HepG2 (cell line): ENCODE data around the gene MAPK12. TPM values are rescaled to one million over a fixed set of nuclear protein-coding genes. Genes with fewer than 3 reads are reported as not detected.

Experiments used
- ATAC-seq: fragments of 200-7000 bp; cut with Tn5 transposase; 3 replicates; pipeline ENCODE4 v1.9.1; 2020; ENCODE audit warnings: mild to moderate bottlenecking, moderate library complexity
- BruUV-seq: library from RNA; stranded (reverse); fragments of 400-500 nt; replicated peaks from 2 replicates; lab custom pipeline; 2021; lab: Mats Ljungman, UMichigan
- CTCF ChIA-PET: fragments of 300-600 bp; formaldehyde crosslinking; extraction: SDS; loops from one replicate; lab custom pipeline; 2021; ENCODE audit warnings: low total read pairs, inconsistent platforms, low intra/inter-chr PET ratio; lab: Yijun Ruan, JAX
- POLR2A ChIA-PET: fragments of 350-600 bp; sonication (Branson Sonifier 250); formaldehyde crosslinking; loops from one replicate; lab custom pipeline; 2020; ENCODE audit warnings: antibody characterized with exemption, inconsistent platforms; lab: Yijun Ruan, JAX
- DNase-seq: peaks from one replicate; pipeline ENCODE4 v3.0.0-alpha.2; 2015; ENCODE audit warnings: low spot score
- FAIRE-seq: peaks from 3 replicates; lab custom pipeline; 2011; peaks lifted over from hg19 to GRCh38; lab: Jason Lieb, UNC
- H2AFZ ChIP-seq: one replicate; pipeline ENCODE4 v1.6.1; 2011; ENCODE audit warnings: low read length, inconsistent platforms
- H3K27ac ChIP-seq: fragments of 300-600 bp; 3 replicates; pipeline ENCODE4 v1.8.0; 2011; ENCODE audit warnings: mixed run types, mild to moderate bottlenecking, mixed read lengths, low read length, inconsistent platforms; ENCODE audit not compliant: insufficient read depth; ENCODE audit errors: extremely low read length
- H3K27me3 ChIP-seq, 2 experiments: fragments of 200-600 bp in 1 of 2; 2 replicates in 1 of 2; 3 replicates in 1 of 2; pipeline versions ENCODE4 v1.6.0 to v1.8.0; 2011; ENCODE audit warnings: low read length in 2 of 2, mild to moderate bottlenecking in 2 of 2, moderate library complexity in 2 of 2, inconsistent platforms in 1 of 2; ENCODE audit not compliant: insufficient read depth in 2 of 2, control insufficient read depth in 1 of 2
- H3K36me3 ChIP-seq, 2 experiments: fragments of 200-600 bp in 1 of 2; replicated peaks in 1 of 2; 2 replicates in 1 of 2; 3 replicates in 1 of 2; pipeline versions ENCODE4 v1.5.1 to v1.8.0; 2011; ENCODE audit warnings: low read length in 2 of 2, inconsistent platforms in 1 of 2; ENCODE audit not compliant: insufficient read depth in 2 of 2, control insufficient read depth in 1 of 2
- H3K4me1 ChIP-seq: 2 replicates; pipeline ENCODE4 v1.5.1; 2012; ENCODE audit warnings: low read length, inconsistent platforms; ENCODE audit not compliant: insufficient read depth
- H3K4me2 ChIP-seq: 2 replicates; pipeline ENCODE4 v1.6.0; 2011; ENCODE audit warnings: low read depth, low read length, inconsistent platforms
- H3K4me3 ChIP-seq, 3 experiments: fragments of 200-600 bp in 1 of 3; sonication (generic), shearing (Covaris generic) in 1 of 3; replicated peaks in 1 of 3; 2 replicates each; pipeline ENCODE4 v1.5.1; 2011 to 2016; ENCODE audit warnings: low read length in 3 of 3, inconsistent platforms in 2 of 3, low read depth in 2 of 3, mild to moderate bottlenecking in 2 of 3, control low read depth in 1 of 3, mixed read lengths in 1 of 3; ENCODE audit not compliant: insufficient read depth in 1 of 3
- H3K79me2 ChIP-seq: one replicate; pipeline ENCODE4 v1.6.1; 2011; ENCODE audit warnings: low read length, inconsistent platforms; ENCODE audit not compliant: insufficient read depth
- H3K9ac ChIP-seq: 2 replicates; pipeline ENCODE4 v1.6.0; 2011; ENCODE audit warnings: mild to moderate bottlenecking, low read depth, low read length, inconsistent platforms; ENCODE audit not compliant: insufficient read depth
- H3K9me3 ChIP-seq: 2 replicates; pipeline ENCODE4 v1.5.1; 2012; ENCODE audit warnings: mild to moderate bottlenecking, low read length
- H4K20me1 ChIP-seq: 2 replicates; pipeline ENCODE4 v1.6.0; 2011; ENCODE audit warnings: inconsistent platforms, mild to moderate bottlenecking, low read length, moderate library complexity; ENCODE audit not compliant: insufficient read depth
- AGO1 ChIP-seq: fragments of 200-400 bp; formaldehyde crosslinking; IDR thresholded peaks from 2 replicates; pipeline ENCODE4 v1.6.1; 2017; ENCODE audit warnings: mild to moderate bottlenecking, low read depth, low read length, moderate library complexity; ENCODE audit not compliant: poor library complexity, severe bottlenecking
- AGO2 ChIP-seq: fragments of 200-400 bp; formaldehyde crosslinking; optimal IDR thresholded peaks from 2 replicates; pipeline ENCODE3; 2017; ENCODE audit warnings: mild to moderate bottlenecking, low read depth, low read length, moderate library complexity
- MIER2 ChIP-seq: IDR thresholded peaks from 2 replicates; pipeline ENCODE4 v1.6.1; 2016; ENCODE audit warnings: missing biosample characterization, missing genetic modification reagents
- NFIC ChIP-seq: IDR thresholded peaks from 2 replicates; pipeline ENCODE4 v1.6.1; 2012; ENCODE audit warnings: mild to moderate bottlenecking, low read length, inconsistent platforms
- POLR2A ChIP-seq, 2 experiments: IDR thresholded peaks; 2 replicates each; pipeline ENCODE4 v1.6.1; 2011; ENCODE audit warnings: low read depth in 2 of 2, low read length in 2 of 2, mild to moderate bottlenecking in 1 of 2, moderate library complexity in 1 of 2; ENCODE audit not compliant: insufficient read depth in 1 of 2
- RBFOX2 ChIP-seq: fragments of 200-400 bp; formaldehyde crosslinking; IDR thresholded peaks from 2 replicates; pipeline ENCODE4 v1.6.1; 2017; ENCODE audit warnings: low read depth, mild to moderate bottlenecking, low read length
- RFX1 ChIP-seq: fragments of 450-650 bp; IDR thresholded peaks from 2 replicates; pipeline ENCODE4 v1.6.1; 2017
- TGIF2 ChIP-seq: IDR thresholded peaks from 2 replicates; pipeline ENCODE4 v1.6.1; 2016; ENCODE audit warnings: control low read depth, missing compliant biosample characterization
- ZFP36L2 ChIP-seq: sonication (generic); formaldehyde crosslinking; IDR thresholded peaks from 2 replicates; pipeline ENCODE4 v1.4.0; 2020; ENCODE audit warnings: missing genetic modification reagents
- ZFP41 ChIP-seq: sonication (generic); formaldehyde crosslinking; IDR thresholded peaks from 2 replicates; pipeline ENCODE4 v1.4.0; 2020; ENCODE audit warnings: mild to moderate bottlenecking, missing genetic modification reagents, borderline replicate concordance
- ZNF138 ChIP-seq: sonication (generic); formaldehyde crosslinking; IDR thresholded peaks from 2 replicates; pipeline ENCODE4 v1.5.0; 2020; ENCODE audit warnings: mild to moderate bottlenecking, low read depth, missing genetic modification reagents
- WGBS: methylation state at CpG from one replicate; pipeline ENCODE4 v1.1.6; 2017; ENCODE audit warnings: low lambda C conversion rate; 5-methylcytosine and 5-hydroxymethylcytosine counted together
- in situ Hi-C: cut with HindIII; loops from 2 replicates; pipeline ENCODE4 v1.10.0; 2017; ENCODE audit warnings: low pct_unique_long_range_greater_than_20kb; ENCODE audit not compliant: extremely low pct_ligation_motif_present
- intact Hi-C: fragments of 100-400 bp; cut with micrococcal nuclease; formaldehyde crosslinking; loops from one replicate; pipeline ENCODE4 v1.10.0; 2022; ENCODE audit not compliant: unreplicated experiment
- polyA plus RNA-seq, 8 experiments: library from polyadenylated mRNA; depleted of rRNA in 3 of 8; stranded (reverse) in 7 of 8; unstranded in 1 of 8; fragments of >200 nt; fragmentation: Illumina TruSeq in 4 of 8; extraction: Trizol in 4 of 8; gene quantifications; 2 replicates each; pipeline versions ENCODE4 v1.2.1 to v1.2.3, GENCODE V29; 2011 to 2016; ENCODE audit warnings: low read depth in 4 of 8, missing spikeins in 1 of 8, mixed read lengths in 1 of 8; ENCODE audit not compliant: insufficient read depth in 1 of 8
- total RNA-seq, 5 experiments: library from RNA; depleted of rRNA; stranded (reverse); fragments of >200 nt; fragmentation: Illumina TruSeq; extraction: Trizol; gene quantifications; 2 replicates each; pipeline ENCODE4 v1.2.3, GENCODE V29; 2016; ENCODE audit warnings: low read depth in 1 of 5
- TF ChIP-seq, protein P1 (sequence below): conservative IDR thresholded peaks from 2 replicates; pipeline ENCODE4 v1.6.1; 2018; ENCODE audit warnings: missing genetic modification reagents
- TF ChIP-seq, protein P2 (sequence below): sonication (generic); formaldehyde crosslinking; IDR thresholded peaks from 2 replicates; pipeline ENCODE4 v1.4.0; 2020; ENCODE audit warnings: missing genetic modification reagents

Gene MAPK12
- total and polyA plus RNA-seq, 2 of the 13 experiments (the other 11 are each of a cell fraction or from before 2014, with no cell fraction given), result 22.2 to 23.3 TPM

DNA sequence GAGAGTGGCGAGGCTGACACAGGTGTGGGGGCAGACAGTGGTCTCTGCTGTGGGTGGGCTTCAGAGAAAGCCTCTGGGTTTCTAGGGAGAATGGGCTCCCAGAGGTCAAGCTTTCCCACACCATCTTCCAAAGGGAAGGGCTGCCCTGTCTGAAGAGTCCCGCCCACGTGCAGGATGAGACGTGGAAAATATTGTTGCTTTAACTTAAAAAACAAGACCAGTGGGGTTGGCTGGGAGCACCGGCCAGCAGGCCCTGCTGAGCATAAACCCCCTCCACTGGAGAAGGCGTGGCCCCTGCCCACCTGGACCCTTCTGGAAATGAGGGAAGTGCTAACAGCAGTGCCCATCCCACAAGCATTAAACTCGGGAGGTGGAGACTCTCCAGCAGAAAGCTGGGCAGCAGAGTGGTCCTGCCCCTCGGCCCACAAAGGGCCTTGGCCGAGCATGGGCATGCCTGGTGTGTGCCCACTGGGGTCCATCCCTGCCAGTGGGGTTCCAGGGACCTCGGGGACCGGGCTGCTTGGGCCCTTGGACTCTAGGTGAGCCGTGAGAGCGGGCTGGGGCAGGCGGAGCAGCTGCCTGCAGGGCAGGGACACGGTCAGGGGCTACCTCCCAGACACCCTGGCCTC is 45.3 kb downstream of the MAPK12 start (continued):
- TF ChIP-seq NFIC, result no peak
- TF ChIP-seq, protein P1, sequence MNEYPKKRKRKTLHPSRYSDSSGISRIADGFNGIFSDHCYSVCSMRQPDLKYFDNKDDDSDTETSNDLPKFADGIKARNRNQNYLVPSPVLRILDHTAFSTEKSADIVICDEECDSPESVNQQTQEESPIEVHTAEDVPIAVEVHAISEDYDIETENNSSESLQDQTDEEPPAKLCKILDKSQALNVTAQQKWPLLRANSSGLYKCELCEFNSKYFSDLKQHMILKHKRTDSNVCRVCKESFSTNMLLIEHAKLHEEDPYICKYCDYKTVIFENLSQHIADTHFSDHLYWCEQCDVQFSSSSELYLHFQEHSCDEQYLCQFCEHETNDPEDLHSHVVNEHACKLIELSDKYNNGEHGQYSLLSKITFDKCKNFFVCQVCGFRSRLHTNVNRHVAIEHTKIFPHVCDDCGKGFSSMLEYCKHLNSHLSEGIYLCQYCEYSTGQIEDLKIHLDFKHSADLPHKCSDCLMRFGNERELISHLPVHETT (CRISPR knock-in tag), result no peak
- no peak for TF ChIP-seq ZNF138 (CRISPR knock-in tag)

DNA sequence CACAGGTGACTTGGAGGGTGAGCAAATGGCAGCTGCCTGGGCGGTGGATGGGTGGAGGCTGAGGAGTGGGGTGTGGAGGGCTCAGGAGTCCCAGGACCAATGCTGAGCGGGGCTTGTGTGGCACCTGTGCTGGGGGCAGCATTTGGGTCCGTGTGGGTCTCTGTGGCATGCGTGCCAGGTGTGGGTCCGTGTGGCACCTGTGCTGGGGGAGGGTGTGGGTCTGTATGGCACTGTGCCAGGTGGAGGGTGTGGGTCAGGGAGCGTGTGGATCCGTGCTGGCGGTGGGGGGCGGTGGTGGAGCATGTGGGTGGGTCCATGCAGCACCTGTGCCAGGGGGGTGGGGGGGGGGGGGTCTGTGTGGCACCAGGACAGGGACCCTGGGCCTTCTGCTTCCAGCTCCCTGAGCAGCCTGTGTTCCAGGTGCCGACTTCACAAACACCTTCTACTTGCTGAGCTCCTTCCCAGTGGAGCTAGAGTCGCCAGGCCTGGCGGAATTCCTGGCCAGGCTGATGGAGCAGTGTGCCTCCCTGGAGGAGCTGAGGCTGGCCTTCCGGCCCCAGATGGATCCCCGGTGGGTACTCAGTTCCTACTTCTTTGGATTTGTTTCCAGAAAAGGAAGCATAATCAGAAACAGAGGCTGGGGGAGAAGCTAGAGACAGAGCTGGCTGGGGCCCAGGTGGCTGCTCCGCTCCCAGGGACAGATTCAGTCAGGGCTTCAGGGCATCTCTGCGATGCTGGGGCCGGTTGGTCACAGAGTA is 46.0 kb downstream of the MAPK12 start:
- H3K36me3 ChIP-seq, result peaks cover 20 to 67% of the 10 kb centered on the region in 2 experiments; a peak in 4 of 5 replicates
- no peaks in the 10 kb centered on the region for H3K9me3 ChIP-seq
- H3K79me2 ChIP-seq, result peaks cover 25% of the 10 kb centered on the region
- in situ Hi-C loops, result no loop called here
- DNase-seq (no peak), FAIRE-seq (no peak), ATAC-seq (no peak)
- no peak for TF ChIP-seq RFX1
- TF ChIP-seq, protein P2, sequence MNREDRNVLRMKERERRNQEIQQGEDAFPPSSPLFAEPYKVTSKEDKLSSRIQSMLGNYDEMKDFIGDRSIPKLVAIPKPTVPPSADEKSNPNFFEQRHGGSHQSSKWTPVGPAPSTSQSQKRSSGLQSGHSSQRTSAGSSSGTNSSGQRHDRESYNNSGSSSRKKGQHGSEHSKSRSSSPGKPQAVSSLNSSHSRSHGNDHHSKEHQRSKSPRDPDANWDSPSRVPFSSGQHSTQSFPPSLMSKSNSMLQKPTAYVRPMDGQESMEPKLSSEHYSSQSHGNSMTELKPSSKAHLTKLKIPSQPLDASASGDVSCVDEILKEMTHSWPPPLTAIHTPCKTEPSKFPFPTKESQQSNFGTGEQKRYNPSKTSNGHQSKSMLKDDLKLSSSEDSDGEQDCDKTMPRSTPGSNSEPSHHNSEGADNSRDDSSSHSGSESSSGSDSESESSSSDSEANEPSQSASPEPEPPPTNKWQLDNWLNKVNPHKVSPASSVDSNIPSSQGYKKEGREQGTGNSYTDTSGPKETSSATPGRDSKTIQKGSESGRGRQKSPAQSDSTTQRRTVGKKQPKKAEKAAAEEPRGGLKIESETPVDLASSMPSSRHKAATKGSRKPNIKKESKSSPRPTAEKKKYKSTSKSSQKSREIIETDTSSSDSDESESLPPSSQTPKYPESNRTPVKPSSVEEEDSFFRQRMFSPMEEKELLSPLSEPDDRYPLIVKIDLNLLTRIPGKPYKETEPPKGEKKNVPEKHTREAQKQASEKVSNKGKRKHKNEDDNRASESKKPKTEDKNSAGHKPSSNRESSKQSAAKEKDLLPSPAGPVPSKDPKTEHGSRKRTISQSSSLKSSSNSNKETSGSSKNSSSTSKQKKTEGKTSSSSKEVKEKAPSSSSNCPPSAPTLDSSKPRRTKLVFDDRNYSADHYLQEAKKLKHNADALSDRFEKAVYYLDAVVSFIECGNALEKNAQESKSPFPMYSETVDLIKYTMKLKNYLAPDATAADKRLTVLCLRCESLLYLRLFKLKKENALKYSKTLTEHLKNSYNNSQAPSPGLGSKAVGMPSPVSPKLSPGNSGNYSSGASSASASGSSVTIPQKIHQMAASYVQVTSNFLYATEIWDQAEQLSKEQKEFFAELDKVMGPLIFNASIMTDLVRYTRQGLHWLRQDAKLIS (CRISPR knock-in tag), result no peak
- peak; percentile 51 for TF ChIP-seq AGO1
- peak; percentile 89 for TF ChIP-seq AGO2
- TF ChIP-seq RBFOX2, result peak; percentile 44; the same call in 1 of the 2 replicates
- no peak for TF ChIP-seq ZFP41 (CRISPR knock-in tag)
- TF ChIP-seq POLR2A (IDR thresholded peaks at IDR 0.05; ENCODE audit: insufficient read depth in 1 of 2, low read depth in 2 of 2, low read length in 2 of 2), result 0 out of 4 replicates have a peak, but pooled peaks of 1 of the 2 experiments have one; percentile 26
- no peak for TF ChIP-seq TGIF2
- no peak for TF ChIP-seq MIER2 (CRISPR knock-in tag)
- no peak for TF ChIP-seq ZFP36L2 (CRISPR knock-in tag)
- no peaks in the 10 kb centered on the region for H3K4me1 ChIP-seq
- CTCF ChIA-PET, result no interaction called here
- H3K4me2 ChIP-seq, result no peak overlapping the region
- BruUV-seq, result no TSS peak
- no peak overlapping the region for H3K4me3 ChIP-seq
- WGBS, result 98% methylated on average over 13 of the region's 17 CpGs
- peaks cover 5% of the 10 kb centered on the region for H4K20me1 ChIP-seq
- intact Hi-C loops, result no loop called here
- no peak overlapping the region for H3K9ac ChIP-seq
- POLR2A ChIA-PET, result no interaction called here
- no peak overlapping the region for H2AFZ ChIP-seq
- H3K27me3 ChIP-seq, result no peaks in the 10 kb centered on the region
- no peak overlapping the region for H3K27ac ChIP-seq
